ENCODE data around the gene OR52N2. TPM values are rescaled to one million over a fixed set of nuclear protein-coding genes. Genes with fewer than 3 reads are reported as not detected.

OR52N2 gene
- total RNA-seq, 4 donors from 2014 or later = not detected

GRCh38 chr11:5796541-5796940 lies 12.2 kb upstream of the OR52N2 start:
- no peaks in the 10 kb centered on the region for H3K9me3 ChIP-seq
- intact Hi-C loops (cut with DNase I; ENCODE audit: low total_unique reads) (no loop called here), in situ Hi-C loops (cut with MboI; ENCODE audit: low sequenced_read_pairs in 4 of 4) (no loop called here)
- TF ChIP-seq CTCF (IDR thresholded peaks at IDR 0.05 in 4 of 5, conservative IDR thresholded peaks at IDR 0.05 in 1 of 5) = no peak
- no peak for TF ChIP-seq POLR2A (IDR thresholded peaks at IDR 0.05)
- no peak overlapping the region for H3K4me3 ChIP-seq
- no peak for DNase-seq
- H3K27ac ChIP-seq = no peak overlapping the region
- no peaks in the 10 kb centered on the region for H3K4me1 ChIP-seq
- H3K36me3 ChIP-seq = no peaks in the 10 kb centered on the region
- no peak for ATAC-seq
- no peaks in the 10 kb centered on the region for H3K27me3 ChIP-seq

GRCh38 chr11:5803982-5804381 lies 4.7 kb upstream of the OR52N2 start:
- in situ Hi-C loops (cut with MboI; ENCODE audit: low sequenced_read_pairs in 4 of 4) = loop anchor here (10.0 to 25.0 kb wide), 5 partner anchors 317 to 1167 kb away; partner anchors contain the start of genes OR52D1 (in 2 of the 4), OR51D1 (in 1 of the 4) and OR51E1 (in 1 of the 4)
- Histone ChIP-seq H3K36me3 (no peaks in the 10 kb centered on the region), H3K27me3 (no peaks in the 10 kb centered on the region), H3K9me3 (no peaks in the 10 kb centered on the region), H3K27ac (no peak overlapping the region), H3K4me3 (no peak overlapping the region), H3K4me1 (no peaks in the 10 kb centered on the region)
- no peak for TF ChIP-seq POLR2A (IDR thresholded peaks at IDR 0.05)
- TF ChIP-seq CTCF (IDR thresholded peaks at IDR 0.05 in 4 of 5, conservative IDR thresholded peaks at IDR 0.05 in 1 of 5) = no peak
- ATAC-seq (no peak), DNase-seq (no peak)
- intact Hi-C loops (cut with DNase I; ENCODE audit: low total_unique reads) = no loop called here

- in situ Hi-C loops (cut with MboI; ENCODE audit: low sequenced_read_pairs in 4 of 4) = loop anchor here (10.0 to 25.0 kb wide), 5 partner anchors 320 to 1170 kb away; partner anchors contain the start of genes OR52D1 (in 2 of the 4), OR51D1 (in 1 of the 4) and OR51E1 (in 1 of the 4)
- ATAC-seq (no peak), DNase-seq (no peak)
- intact Hi-C loops (cut with DNase I; ENCODE audit: low total_unique reads) = loop anchor here (5.0 kb wide), 1 partner anchor 115 kb away; no protein-coding TSS in a partner anchor
- no peak overlapping the region for H3K4me3 ChIP-seq
- no peaks in the 10 kb centered on the region for H3K36me3 ChIP-seq
- no peaks in the 10 kb centered on the region for H3K9me3 ChIP-seq
- H3K27ac ChIP-seq = no peak overlapping the region
- H3K27me3 ChIP-seq = no peaks in the 10 kb centered on the region
- H3K4me1 ChIP-seq = no peaks in the 10 kb centered on the region
- TF ChIP-seq CTCF (IDR thresholded peaks at IDR 0.05 in 4 of 5, conservative IDR thresholded peaks at IDR 0.05 in 1 of 5) = no peak
These were observed 1.1 kb upstream of the OR52N2 start for GRCh38 chr11:5807580-5807979.

GRCh38 chr11:5809122-5809519 lies 397 bp downstream of the OR52N2 start:
- no peaks in the 10 kb centered on the region for H3K9me3 ChIP-seq
- no peak for DNase-seq
- in situ Hi-C loops (cut with MboI; ENCODE audit: low sequenced_read_pairs in 4 of 4) = loop anchor here (10.0 to 25.0 kb wide), 5 partner anchors 322 to 1172 kb away; partner anchors contain the start of genes OR52D1 (in 2 of the 4), OR51D1 (in 1 of the 4) and OR51E1 (in 1 of the 4)
- intact Hi-C loops (cut with DNase I; ENCODE audit: low total_unique reads) = loop anchor here (2.0 to 5.0 kb wide), 3 partner anchors 117 to 684 kb away; no protein-coding TSS in a partner anchor
- ATAC-seq = peak in 1 of 2 donors; percentile 33
- H3K4me3 ChIP-seq = peak overlapping the region; percentile 26 to 68 (median 58)
- H3K27ac ChIP-seq = peak overlapping the region in 1 of 4 donors; percentile 22
- H3K4me1 ChIP-seq = no peaks in the 10 kb centered on the region
- no peaks in the 10 kb centered on the region for H3K27me3 ChIP-seq
- TF ChIP-seq POLR2A (IDR thresholded peaks at IDR 0.05) (no peak), CTCF (IDR thresholded peaks at IDR 0.05 in 4 of 5, conservative IDR thresholded peaks at IDR 0.05 in 1 of 5) (no peak)
- no peaks in the 10 kb centered on the region for H3K36me3 ChIP-seq
